ENCODE data around the gene TIPARP. TPM values are rescaled to one million over a fixed set of nuclear protein-coding genes. Genes with fewer than 3 reads are reported as not detected.

Gene TIPARP
- polyA plus RNA-seq, 1 experiment, result 25.1 TPM

- no peak overlapping the region for H3K27ac ChIP-seq (ENCODE audit: low read depth, low read length)
- TF ChIP-seq, protein P1, sequence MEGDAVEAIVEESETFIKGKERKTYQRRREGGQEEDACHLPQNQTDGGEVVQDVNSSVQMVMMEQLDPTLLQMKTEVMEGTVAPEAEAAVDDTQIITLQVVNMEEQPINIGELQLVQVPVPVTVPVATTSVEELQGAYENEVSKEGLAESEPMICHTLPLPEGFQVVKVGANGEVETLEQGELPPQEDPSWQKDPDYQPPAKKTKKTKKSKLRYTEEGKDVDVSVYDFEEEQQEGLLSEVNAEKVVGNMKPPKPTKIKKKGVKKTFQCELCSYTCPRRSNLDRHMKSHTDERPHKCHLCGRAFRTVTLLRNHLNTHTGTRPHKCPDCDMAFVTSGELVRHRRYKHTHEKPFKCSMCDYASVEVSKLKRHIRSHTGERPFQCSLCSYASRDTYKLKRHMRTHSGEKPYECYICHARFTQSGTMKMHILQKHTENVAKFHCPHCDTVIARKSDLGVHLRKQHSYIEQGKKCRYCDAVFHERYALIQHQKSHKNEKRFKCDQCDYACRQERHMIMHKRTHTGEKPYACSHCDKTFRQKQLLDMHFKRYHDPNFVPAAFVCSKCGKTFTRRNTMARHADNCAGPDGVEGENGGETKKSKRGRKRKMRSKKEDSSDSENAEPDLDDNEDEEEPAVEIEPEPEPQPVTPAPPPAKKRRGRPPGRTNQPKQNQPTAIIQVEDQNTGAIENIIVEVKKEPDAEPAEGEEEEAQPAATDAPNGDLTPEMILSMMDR (IDR thresholded peaks at IDR 0.05; ENCODE audit: low read depth, low read length), result no peak
- no peaks in the 10 kb centered on the region for H3K27me3 ChIP-seq (ENCODE audit: control insufficient read depth, insufficient read depth, low read length)
- ChIA-PET CTCF (interaction anchor here (0.5 to 2.8 kb wide), 5 partner anchors 71 to 675 kb away, joined by 3 to 15 read pairs (median 4); no protein-coding TSS in a partner anchor), POLR2A (no interaction called here)
- no peak overlapping the region for H3K4me3 ChIP-seq (ENCODE audit: low read depth, low read length)
- DNase-seq (ENCODE audit: low read depth, low spot score), result no peak
- H3K9me3 ChIP-seq (ENCODE audit: control insufficient read depth, insufficient read depth, low read length), result no peaks in the 10 kb centered on the region; the same call in 1 of the 2 replicates
Measured at GRCh38 chr3:156670077-156670476, 4.3 kb upstream of the TIPARP start.

GRCh38 chr3:156670652-156671051, 3.7 kb upstream of the TIPARP start:
- Histone ChIP-seq H3K9me3 (ENCODE audit: control insufficient read depth, insufficient read depth, low read length) (no peaks in the 10 kb centered on the region; the same call in 1 of the 2 replicates), H3K27me3 (ENCODE audit: control insufficient read depth, insufficient read depth, low read length) (no peaks in the 10 kb centered on the region), H3K27ac (ENCODE audit: low read depth, low read length) (no peak overlapping the region), H3K4me3 (ENCODE audit: low read depth, low read length) (no peak overlapping the region)
- TF ChIP-seq, protein P1 (IDR thresholded peaks at IDR 0.05; ENCODE audit: low read depth, low read length), result no peak
- no peak for DNase-seq (ENCODE audit: low read depth, low spot score)
- ChIA-PET CTCF (interaction anchor here (0.6 to 3.2 kb wide), 5 partner anchors 135 to 675 kb away, joined by 3 to 15 read pairs (median 10); no protein-coding TSS in a partner anchor), POLR2A (no interaction called here)

GRCh38 chr3:156673732-156674045, 701 bp upstream of the TIPARP start:
- Histone ChIP-seq H3K9me3 (ENCODE audit: control insufficient read depth, insufficient read depth, low read length) (no peaks in the 10 kb centered on the region; the same call in 1 of the 2 replicates), H3K4me3 (ENCODE audit: low read depth, low read length) (peak overlapping the region; percentile 82), H3K27me3 (ENCODE audit: control insufficient read depth, insufficient read depth, low read length) (no peaks in the 10 kb centered on the region), H3K27ac (ENCODE audit: low read depth, low read length) (no peak overlapping the region)
- POLR2A ChIA-PET, result interaction anchor here (0.7 to 3.5 kb wide), 4 partner anchors 8 to 133 kb away, joined by 3 to 23 read pairs (median 3); partner anchors contain the start of gene SSR3
- CTCF ChIA-PET, result interaction anchor here (0.6 to 6.3 kb wide), 25 partner anchors 9 to 523 kb away, joined by 3 to 62 read pairs (median 4); no protein-coding TSS in a partner anchor
- TF ChIP-seq, protein P1 (IDR thresholded peaks at IDR 0.05; ENCODE audit: low read depth, low read length), result no peak
- no peak for DNase-seq (ENCODE audit: low read depth, low spot score)

GRCh38 chr3:156674911-156675829, 780 bp downstream of the TIPARP start:
- TF ChIP-seq, protein P1 (IDR thresholded peaks at IDR 0.05; ENCODE audit: low read depth, low read length), result peak; percentile 47
- POLR2A ChIA-PET, result interaction anchor here (1.0 to 3.5 kb wide), 6 partner anchors 120 to 414 kb away, joined by 3 to 23 read pairs (median 6); partner anchors contain the start of gene SSR3
- no peaks in the 10 kb centered on the region; the same call in 1 of the 2 replicates for H3K9me3 ChIP-seq (ENCODE audit: control insufficient read depth, insufficient read depth, low read length)
- H3K27ac ChIP-seq (ENCODE audit: low read depth, low read length), result peak overlapping the region; percentile 77
- H3K4me3 ChIP-seq (ENCODE audit: low read depth, low read length), result peak overlapping the region; percentile 82
- CTCF ChIA-PET, result interaction anchor here (0.5 to 6.3 kb wide), 15 partner anchors 9 to 1435 kb away, joined by 3 to 62 read pairs (median 5); partner anchors contain the start of genes RSRC1 and SSR3
- H3K27me3 ChIP-seq (ENCODE audit: control insufficient read depth, insufficient read depth, low read length), result no peaks in the 10 kb centered on the region
- DNase-seq (ENCODE audit: low read depth, low spot score), result no peak
